ENCODE data around the gene TTLL1.
A peak's percentile ranks its signal among the peaks of the same experiment; 100 is the strongest.

Gene TTLL1

GRCh38 chr22:43013355-43014315 is 75.6 kb downstream of the TTLL1 start:
- Histone ChIP-seq H3K4me3 (ENCODE audit: low read depth, low read length, poor library complexity, severe bottlenecking) (peak overlapping the region; percentile 79), H3K27ac (ENCODE audit: low read depth, low read length, poor library complexity, severe bottlenecking) (no peak overlapping the region), H3K36me3 (ENCODE audit: insufficient read depth, low read length) (no peaks in the 10 kb centered on the region; the same call in 1 of the 2 replicates), H3F3A (ENCODE audit: insufficient read depth, low read length) (no peaks in the 10 kb centered on the region), H4K20me1 (ENCODE audit: insufficient read depth, low read length) (no peaks in the 10 kb centered on the region), H3K9ac (ENCODE audit: low read length) (peak overlapping the region; percentile 65; the same call in 1 of the 2 replicates), H2AFZ (ENCODE audit: low read length) (no peak overlapping the region), H3K9me3 (ENCODE audit: low read length) (no peaks in the 10 kb centered on the region), H3K9me2 (ENCODE audit: low read depth, low read length) (no peaks in the 10 kb centered on the region), H3K27me3 (ENCODE audit: insufficient read depth, low read length) (no peaks in the 10 kb centered on the region), H3K4me1 (ENCODE audit: insufficient read depth, low read length, severe bottlenecking) (peaks cover 21% of the 10 kb centered on the region), H3K79me2 (ENCODE audit: insufficient read depth, low read length) (no peaks in the 10 kb centered on the region), H3K4me2 (ENCODE audit: low read length) (peak overlapping the region; percentile 75)
- TF ChIP-seq EZH2 (IDR thresholded peaks at IDR 0.05; ENCODE audit: borderline replicate concordance, low read length) (no peak), CTCF (IDR thresholded peaks at IDR 0.05; ENCODE audit: low read length) (no peak)

GRCh38 chr22:43012390-43012789 is 76.8 kb downstream of the TTLL1 start:
- no peak overlapping the region for H3K4me2 ChIP-seq (ENCODE audit: low read length)
- no peak overlapping the region for H2AFZ ChIP-seq (ENCODE audit: low read length)
- H3K9me2 ChIP-seq (ENCODE audit: low read depth, low read length), result no peaks in the 10 kb centered on the region
- H3F3A ChIP-seq (ENCODE audit: insufficient read depth, low read length), result no peaks in the 10 kb centered on the region
- no peak overlapping the region for H3K4me3 ChIP-seq (ENCODE audit: low read depth, low read length, poor library complexity, severe bottlenecking)
- H3K27ac ChIP-seq (ENCODE audit: low read depth, low read length, poor library complexity, severe bottlenecking), result no peak overlapping the region
- no peaks in the 10 kb centered on the region for H3K27me3 ChIP-seq (ENCODE audit: insufficient read depth, low read length)
- H3K9ac ChIP-seq (ENCODE audit: low read length), result no peak overlapping the region
- H3K4me1 ChIP-seq (ENCODE audit: insufficient read depth, low read length, severe bottlenecking), result peaks cover 21% of the 10 kb centered on the region
- no peaks in the 10 kb centered on the region for H4K20me1 ChIP-seq (ENCODE audit: insufficient read depth, low read length)
- H3K36me3 ChIP-seq (ENCODE audit: insufficient read depth, low read length), result no peaks in the 10 kb centered on the region; the same call in 1 of the 2 replicates
- TF ChIP-seq CTCF (IDR thresholded peaks at IDR 0.05; ENCODE audit: low read length) (no peak), EZH2 (IDR thresholded peaks at IDR 0.05; ENCODE audit: borderline replicate concordance, low read length) (no peak)
- no peaks in the 10 kb centered on the region for H3K79me2 ChIP-seq (ENCODE audit: insufficient read depth, low read length)
- no peaks in the 10 kb centered on the region for H3K9me3 ChIP-seq (ENCODE audit: low read length)

GRCh38 chr22:43011079-43011478 is 78.1 kb downstream of the TTLL1 start:
- no peaks in the 10 kb centered on the region for H3K9me2 ChIP-seq (ENCODE audit: low read depth, low read length)
- no peak overlapping the region for H3K27ac ChIP-seq (ENCODE audit: low read depth, low read length, poor library complexity, severe bottlenecking)
- no peaks in the 10 kb centered on the region for H4K20me1 ChIP-seq (ENCODE audit: insufficient read depth, low read length)
- H3F3A ChIP-seq (ENCODE audit: insufficient read depth, low read length), result no peaks in the 10 kb centered on the region
- no peak overlapping the region for H3K4me2 ChIP-seq (ENCODE audit: low read length)
- H3K4me1 ChIP-seq (ENCODE audit: insufficient read depth, low read length, severe bottlenecking), result peaks cover 21% of the 10 kb centered on the region
- H2AFZ ChIP-seq (ENCODE audit: low read length), result no peak overlapping the region
- no peaks in the 10 kb centered on the region; the same call in 1 of the 2 replicates for H3K36me3 ChIP-seq (ENCODE audit: insufficient read depth, low read length)
- H3K79me2 ChIP-seq (ENCODE audit: insufficient read depth, low read length), result no peaks in the 10 kb centered on the region
- H3K4me3 ChIP-seq (ENCODE audit: low read depth, low read length, poor library complexity, severe bottlenecking), result no peak overlapping the region
- no peaks in the 10 kb centered on the region for H3K9me3 ChIP-seq (ENCODE audit: low read length)
- H3K27me3 ChIP-seq (ENCODE audit: insufficient read depth, low read length), result no peaks in the 10 kb centered on the region
- H3K9ac ChIP-seq (ENCODE audit: low read length), result no peak overlapping the region
- no peak for TF ChIP-seq CTCF (IDR thresholded peaks at IDR 0.05; ENCODE audit: low read length)
- no peak for TF ChIP-seq EZH2 (IDR thresholded peaks at IDR 0.05; ENCODE audit: borderline replicate concordance, low read length)

All from OCI-LY1 (cell line).